ENCODE measurements around the gene MRPL51.
"Not testable (repeated sequence)": the region's sequence is repeated elsewhere in the genome, so short reads cannot be mapped to it uniquely, and the experiment has no call there.

Gene MRPL51

DNA sequence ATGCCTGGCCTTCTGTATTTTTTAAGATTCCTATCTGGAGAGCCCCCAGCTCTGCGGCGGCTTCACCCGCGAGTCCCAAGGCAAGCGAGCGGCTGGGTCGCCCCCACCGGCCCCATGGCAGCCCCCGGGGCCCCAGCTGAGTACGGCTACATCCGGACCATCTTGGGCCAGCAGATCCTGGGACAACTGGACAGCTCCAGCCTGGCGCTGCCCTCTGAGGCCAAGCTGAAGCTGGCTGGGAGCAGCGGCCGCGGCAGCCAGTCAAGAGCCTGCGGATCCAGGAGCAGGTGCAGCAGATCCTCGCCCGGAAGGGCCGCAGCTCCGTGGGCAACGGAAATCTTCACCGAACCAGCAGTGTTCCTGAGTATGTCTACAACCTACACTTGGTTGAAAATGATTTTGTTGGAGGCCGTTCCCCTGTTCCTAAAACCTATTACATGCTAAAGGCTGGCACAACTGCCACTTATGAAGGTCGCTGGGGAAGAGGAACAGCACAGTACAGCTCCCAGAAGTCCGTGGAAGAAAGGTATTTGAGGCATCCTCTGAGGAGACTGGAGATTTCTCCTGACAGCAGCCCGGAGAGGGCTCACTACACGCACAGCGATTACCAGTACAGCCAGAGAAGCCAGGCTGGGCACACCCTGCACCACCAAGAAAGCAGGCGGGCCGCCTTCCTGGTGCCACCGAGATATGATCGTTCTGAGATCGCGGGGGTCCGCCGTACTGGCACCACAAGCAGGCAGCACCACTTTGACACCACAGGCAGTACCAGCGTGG, 15.3 kb downstream of the MRPL51 start:
- DNase-seq: not testable (repeated sequence)

GRCh38 chr12:6476489-6476888, 16.6 kb downstream of the MRPL51 start:
- DNase-seq: no peak

- not testable (repeated sequence) for DNase-seq
These were observed 17.7 kb downstream of the MRPL51 start for GRCh38 chr12:6475233-6475975.

DNA sequence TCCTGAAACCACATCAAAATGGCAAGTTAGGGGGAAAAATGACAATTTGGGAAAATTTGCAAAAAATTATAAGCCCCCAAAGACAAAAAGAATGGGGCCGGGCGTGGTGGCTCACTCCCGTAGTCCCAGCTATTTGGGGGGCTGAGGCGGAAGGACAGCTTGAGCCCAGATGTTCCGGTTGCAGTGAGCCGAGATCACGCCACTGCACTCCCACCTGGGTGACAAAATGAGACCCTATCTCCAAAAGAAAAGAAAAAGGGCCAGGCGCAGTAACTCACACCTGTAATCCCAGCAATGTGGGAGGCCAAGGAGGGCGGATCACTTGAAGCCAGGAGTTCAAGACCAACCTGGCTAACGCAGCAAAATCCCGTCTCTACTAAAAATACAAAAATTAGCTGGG, 20.6 kb downstream of the MRPL51 start:
- no peak for DNase-seq

DNA sequence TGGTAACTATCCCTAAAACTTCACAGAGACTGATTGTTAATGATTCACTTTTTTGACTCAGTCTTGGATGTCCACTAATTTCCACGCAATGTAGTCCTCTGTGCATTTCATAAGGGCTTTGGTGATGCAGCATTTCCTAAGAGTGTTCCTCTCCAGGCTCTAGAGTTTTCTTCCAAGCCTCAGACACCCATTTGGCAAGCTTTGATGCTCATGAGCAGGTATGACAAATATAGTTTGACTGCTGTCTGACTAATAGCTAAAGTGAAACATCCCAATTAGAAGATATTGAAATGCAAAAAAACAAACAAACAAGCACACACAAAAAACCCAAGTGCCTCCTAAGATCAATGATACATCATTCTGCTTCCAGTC, 21.1 kb downstream of the MRPL51 start:
- DNase-seq: no peak

DNA sequence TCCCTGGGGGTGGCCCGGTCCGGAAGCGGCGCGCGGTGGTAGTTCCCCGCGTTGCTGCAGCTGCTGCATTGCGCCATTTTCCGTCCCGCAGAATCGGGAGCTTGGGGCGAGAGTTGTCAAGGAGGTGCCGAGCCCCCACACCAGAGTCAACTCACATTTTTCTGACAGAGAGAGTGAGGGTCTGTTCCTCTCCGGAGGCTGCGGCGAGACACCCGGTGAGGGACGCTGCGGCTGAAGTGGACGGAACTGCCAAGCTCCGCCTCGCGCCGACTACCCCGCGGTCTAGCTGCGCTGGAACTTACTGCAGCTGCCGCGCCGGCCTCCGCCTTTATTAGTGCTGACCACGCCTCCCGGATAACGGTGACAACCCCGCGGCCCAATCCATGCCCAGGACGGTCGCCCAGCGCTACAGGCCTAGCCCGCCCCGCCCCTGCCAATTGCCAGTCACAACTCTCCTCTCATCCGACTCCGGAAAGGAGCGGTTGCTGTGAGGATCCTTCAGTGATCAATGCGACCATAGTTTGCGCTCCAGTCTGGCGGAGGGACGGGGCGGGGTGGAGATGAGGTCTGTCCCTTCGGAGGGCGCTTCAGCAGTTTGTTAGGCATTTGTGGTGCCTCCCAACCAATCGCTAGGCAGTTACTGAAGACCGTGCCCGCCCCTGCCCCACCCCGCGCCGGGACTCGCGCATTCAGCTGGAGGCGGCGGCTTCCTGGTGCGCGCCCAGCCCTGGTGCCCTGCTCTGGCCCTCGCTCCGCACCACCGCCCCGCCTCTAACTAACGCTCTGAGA, 22.5 kb downstream of the MRPL51 start, which contains the start of gene VAMP1:
Gene VAMP1 (minus strand): TSS at position 303 of the 789 bp plus-strand sequence. CDS start 146 bp downstream, at position 157.
- peak; percentile 91 for DNase-seq

DNA sequence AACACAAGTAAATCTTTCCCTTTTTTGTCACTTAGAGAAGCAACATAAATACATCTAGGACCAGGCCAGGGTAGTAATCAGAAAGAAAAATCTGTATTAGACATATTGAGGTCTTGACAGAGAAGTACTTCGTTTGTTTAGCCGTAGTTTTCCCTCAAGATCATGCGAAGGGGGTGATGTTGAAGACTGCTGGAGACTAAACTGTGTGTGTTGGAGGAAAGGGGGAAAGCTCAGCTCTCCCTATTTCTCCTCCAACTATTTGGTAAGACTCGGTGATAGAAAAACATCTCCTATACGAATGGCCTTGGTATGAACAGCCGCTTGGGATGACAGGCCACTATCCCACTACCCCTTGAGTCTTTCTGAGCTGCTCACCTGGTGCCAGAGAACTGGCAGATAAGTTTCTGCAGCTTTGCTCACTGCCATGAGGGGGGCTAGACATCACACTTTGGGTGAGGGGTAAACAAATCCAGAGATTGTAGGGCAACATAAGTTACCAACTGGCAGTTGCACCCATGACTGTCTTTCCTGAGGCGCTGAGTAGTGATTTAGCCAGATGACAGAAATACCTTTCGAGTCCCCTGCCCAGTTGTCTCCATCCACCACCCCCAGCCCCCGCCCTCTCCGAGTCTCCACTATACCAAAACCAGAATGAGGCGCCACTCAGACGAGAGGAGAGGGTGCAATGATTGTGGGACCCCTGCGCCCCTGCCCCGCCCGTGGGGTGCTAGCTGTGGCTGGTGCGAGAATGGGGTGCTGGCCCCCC, 23.3 kb downstream of the MRPL51 start:
- no peak for DNase-seq

DNA sequence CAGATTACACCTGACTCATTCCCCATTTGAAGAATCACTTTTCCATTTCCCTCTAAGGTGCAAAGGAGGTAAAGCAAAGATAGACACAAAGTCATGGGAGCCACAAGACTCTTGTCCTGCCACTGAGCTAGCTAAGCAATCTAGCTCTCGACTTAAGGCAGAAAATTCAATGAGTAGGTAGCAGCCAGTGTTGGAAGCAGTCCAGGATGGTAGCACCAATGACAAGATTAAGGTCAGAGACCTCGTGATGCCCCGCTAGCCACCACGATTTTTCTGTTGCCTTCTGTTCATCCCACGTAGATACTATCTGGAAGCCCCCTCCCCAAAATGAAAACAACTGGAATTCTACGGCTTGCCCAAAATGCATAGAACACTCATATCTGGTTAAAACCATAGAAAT, 24.0 kb downstream of the MRPL51 start:
- DNase-seq: no peak

DNA sequence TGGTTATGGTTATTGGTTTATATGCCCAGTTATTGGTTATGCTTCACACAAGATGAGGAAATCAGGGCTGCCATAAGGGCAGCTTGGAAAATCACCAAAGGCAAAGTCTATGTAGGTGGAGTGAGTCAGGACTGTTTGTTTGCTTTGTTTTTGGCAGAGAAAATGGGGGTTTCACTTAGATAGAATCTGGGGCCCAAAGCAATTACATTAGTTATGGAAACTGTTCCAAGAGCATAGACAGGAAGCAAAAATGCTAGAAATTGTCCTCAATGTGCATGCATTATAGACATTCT, 24.8 kb downstream of the MRPL51 start:
- no peak for DNase-seq

GRCh38 chr12:6467571-6468282, 25.3 kb downstream of the MRPL51 start:
- not testable (repeated sequence) for DNase-seq

GRCh38 chr12:6466751-6467150, 26.3 kb downstream of the MRPL51 start:
- DNase-seq: not testable (repeated sequence)

DNA sequence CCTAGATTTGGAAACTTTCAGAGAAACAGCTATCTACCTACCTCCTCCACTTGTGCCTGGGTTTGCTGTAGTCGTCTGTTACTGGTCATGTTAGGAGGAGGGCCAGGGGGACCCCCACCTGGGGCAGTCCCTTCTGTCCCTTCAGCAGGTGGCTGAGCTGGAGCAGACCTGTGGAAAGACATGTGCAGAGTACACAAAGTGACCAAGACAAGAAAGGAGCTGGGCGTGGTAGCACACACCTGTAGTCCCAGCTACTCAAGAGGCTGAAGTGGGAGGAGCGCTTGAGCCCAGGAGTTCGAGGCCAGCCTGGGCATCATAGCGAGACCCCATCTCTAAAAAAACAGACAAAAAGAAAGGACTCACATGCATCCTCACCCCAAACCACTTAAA, 26.9 kb downstream of the MRPL51 start:
- DNase-seq: no peak

DNA sequence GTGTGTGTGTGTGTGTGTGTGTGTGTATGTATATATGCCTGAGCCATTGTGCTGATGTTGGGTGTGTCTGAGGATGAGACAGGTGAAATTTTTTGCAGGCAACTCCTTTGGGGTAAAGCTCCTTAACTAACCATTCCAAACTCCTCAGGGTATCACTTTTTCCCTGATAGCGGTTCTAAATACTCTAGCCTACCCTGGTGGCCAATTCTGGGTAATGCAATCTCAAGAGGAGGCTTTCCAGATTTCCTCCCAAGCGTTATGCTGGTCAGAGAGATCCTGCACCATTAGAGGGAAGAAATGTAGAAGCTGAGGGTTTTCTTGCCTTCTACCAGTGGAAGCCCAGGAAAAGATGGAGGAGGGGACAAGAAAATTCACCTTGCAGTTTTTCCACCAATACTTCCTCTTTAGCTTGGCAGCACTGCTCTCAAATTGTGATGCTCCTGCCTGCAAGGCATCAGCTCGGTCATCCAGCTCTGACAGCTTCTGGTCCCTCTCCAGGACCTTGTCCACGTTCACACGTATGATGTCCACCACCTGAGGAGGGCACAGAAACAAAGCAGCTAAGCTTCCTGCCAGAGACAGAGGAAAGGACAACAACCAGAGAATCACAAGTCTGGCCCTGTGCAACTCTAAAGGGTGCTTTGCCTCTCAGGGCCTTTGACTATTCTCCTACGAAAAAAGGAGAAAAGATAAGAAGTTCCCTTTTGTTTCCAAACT, 27.4 kb downstream of the MRPL51 start:
- no peak for DNase-seq

- no peak for DNase-seq
These were observed 28.5 kb downstream of the MRPL51 start for GRCh38 chr12:6464531-6464930.

GRCh38 chr12:6463858-6464257, 29.2 kb downstream of the MRPL51 start:
- no peak for DNase-seq

DNA sequence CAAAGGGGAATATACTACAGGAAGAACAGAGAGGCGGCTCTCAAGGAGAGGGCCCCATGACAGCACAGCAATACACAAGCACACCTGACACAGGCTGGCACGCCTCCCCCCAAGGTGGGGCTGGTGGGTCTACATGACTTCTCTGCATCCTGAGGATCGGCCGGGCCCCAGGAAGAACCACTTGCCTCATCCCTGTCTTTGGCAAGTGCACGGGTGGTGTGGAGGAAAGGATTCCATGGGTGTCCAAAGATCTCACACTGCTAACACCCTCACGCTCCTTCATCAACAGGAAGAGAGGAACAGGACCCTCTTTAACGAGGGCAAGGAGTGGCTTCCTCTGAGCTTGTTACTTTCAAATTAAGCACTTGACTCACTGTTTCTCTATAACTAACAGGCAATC, 29.8 kb downstream of the MRPL51 start:
- DNase-seq: no peak

DNA sequence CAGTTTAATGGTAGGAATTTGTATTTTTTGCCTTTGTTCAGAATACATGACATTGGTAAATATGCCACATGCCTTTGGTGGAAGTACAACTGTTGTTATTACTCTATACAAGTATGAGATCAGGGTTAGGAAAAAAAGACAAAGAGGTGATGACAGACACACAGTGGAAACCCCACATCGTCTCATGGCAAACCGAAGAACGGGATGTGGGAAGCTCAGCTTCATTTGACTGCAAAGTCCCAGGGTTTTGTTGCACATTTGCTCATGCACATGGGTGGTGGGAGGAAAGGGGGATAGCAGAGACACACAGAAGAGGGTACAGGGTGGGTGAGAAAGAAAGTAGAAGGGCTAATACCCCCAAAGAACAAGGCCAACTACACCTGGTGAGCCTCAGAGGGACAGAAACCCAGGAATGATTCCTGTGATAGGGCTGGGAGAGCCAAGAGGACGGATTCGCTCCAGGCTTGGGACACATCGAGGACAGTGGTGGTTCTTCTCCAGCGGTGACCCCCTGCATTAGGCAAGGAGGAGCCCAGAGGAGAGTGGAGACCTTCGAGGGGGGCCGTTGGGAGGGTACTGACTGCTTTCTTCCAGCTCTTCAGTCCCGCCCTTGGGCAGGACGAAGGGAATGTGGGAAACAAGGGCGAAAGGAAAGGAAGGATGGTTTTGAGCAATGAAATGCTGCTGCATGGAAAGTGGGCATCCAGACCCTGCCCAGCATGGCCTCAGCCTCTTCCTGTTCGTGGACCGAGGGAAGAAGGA, 30.6 kb downstream of the MRPL51 start:
- no peak for DNase-seq

- no peak for DNase-seq
These were observed 31.4 kb downstream of the MRPL51 start for GRCh38 chr12:6461401-6462233.

GRCh38 chr12:6460751-6461371, 32.2 kb downstream of the MRPL51 start:
- no peak for DNase-seq

GRCh38 chr12:6459004-6459337, 34.1 kb downstream of the MRPL51 start:
- DNase-seq: no peak
